Thyroid gland (tissue), 4 donors: Measurements from ENCODE around the gene CCDC184. TPM values are rescaled to one million over a fixed set of nuclear protein-coding genes. Genes with fewer than 3 reads are reported as not detected.
"Not testable (repeated sequence)": the region's sequence is repeated elsewhere in the genome, so short reads cannot be mapped to it uniquely, and the experiment has no call there.

ENCODE experiments used
- DNase-seq, 2 donors: peaks; one replicate each; pipeline ENCODE4 v3.0.0-alpha.2; 2019
- H3K27ac ChIP-seq, 3 donors: fragments of 200-600 bp; sonication (generic); 1 replicate in 2 of 3; 2 replicates in 1 of 3; pipeline ENCODE4 v1.5.1; 2016 to 2019; ENCODE audit warnings: mild to moderate bottlenecking in 1 of 3, moderate library complexity in 1 of 3
- H3K27me3 ChIP-seq: fragments of 200-600 bp; sonication (generic); one replicate; pipeline ENCODE4 v1.5.1; 2019
- H3K36me3 ChIP-seq, 2 donors: fragments of 200-600 bp; sonication (generic); one replicate each; pipeline ENCODE4 v1.5.1; 2016 to 2019
- H3K4me1 ChIP-seq, 2 donors: fragments of 200-600 bp; sonication (generic); one replicate each; pipeline ENCODE4 v1.5.1; 2017 to 2019
- H3K4me3 ChIP-seq, 3 donors: fragments of 200-600 bp; sonication (generic); replicated peaks in 1 of 3; 1 replicate in 2 of 3; 2 replicates in 1 of 3; pipeline ENCODE4 v1.5.1; 2016; ENCODE audit warnings: mild to moderate bottlenecking in 1 of 3
- H3K9me3 ChIP-seq: fragments of 200-600 bp; sonication (generic); one replicate; pipeline ENCODE4 v1.5.1; 2017
- CTCF ChIP-seq, 6 experiments: fragments of 200-600 bp in 3 of 6; fragments of 450-650 bp in 3 of 6; sonication (generic) in 3 of 6; IDR thresholded peaks; one replicate each; pipeline ENCODE4 v1.5.1; 2016 to 2019; ENCODE audit warnings: antibody characterized with exemption in 6 of 6, mild to moderate bottlenecking in 2 of 6, inconsistent platforms in 1 of 6, moderate library complexity in 1 of 6
- POLR2A ChIP-seq, 2 donors: fragments of 450-650 bp; IDR thresholded peaks; one replicate each; pipeline ENCODE4 v1.6.1; 2017; ENCODE audit warnings: antibody characterized with exemption in 2 of 2, mild to moderate bottlenecking in 2 of 2, moderate library complexity in 1 of 2
- WGBS, 2 donors: methylation state at CpG; one replicate each; pipeline ENCODE4 v1.1.5; 2017; 5-methylcytosine and 5-hydroxymethylcytosine counted together
- intact Hi-C: fragments of 100-400 bp; cut with DNase I; formaldehyde crosslinking; loops from one replicate; pipeline ENCODE4 v1.15.1; 2023
- total RNA-seq, 4 donors: library from RNA; depleted of rRNA; stranded (reverse); fragments of >200 nt; gene quantifications; one replicate each; pipeline ENCODE4 v1.2.3, GENCODE V29; 2016

CCDC184 gene
- total RNA-seq, 4 donors from 2014 or later, result 0.44 to 0.54 TPM; not detected in 2

- H3K4me1 ChIP-seq, result peaks cover 11 to 26% of the 10 kb centered on the region in 2 donors
- H3K27me3 ChIP-seq, result no peaks in the 10 kb centered on the region
- intact Hi-C loops, result no loop called here
- H3K36me3 ChIP-seq, result no peaks in the 10 kb centered on the region
- H3K9me3 ChIP-seq, result no peaks in the 10 kb centered on the region
- 94% methylated on average over 3 of the region's 3 CpGs for WGBS, 2 donors
- H3K4me3 ChIP-seq, result no peak overlapping the region
- no peak for TF ChIP-seq CTCF (IDR thresholded peaks at IDR 0.05)
- no peak for TF ChIP-seq POLR2A (IDR thresholded peaks at IDR 0.05)
- no peak for DNase-seq
- H3K27ac ChIP-seq, result no peak overlapping the region
These were observed 18.1 kb downstream of the CCDC184 start for GRCh38 chr12:48201516-48201915.

- no peak overlapping the region for H3K4me3 ChIP-seq
- H3K4me1 ChIP-seq, result peaks cover 5 to 22% of the 10 kb centered on the region in 2 donors
- H3K9me3 ChIP-seq, result no peaks in the 10 kb centered on the region
- H3K27ac ChIP-seq, result no peak overlapping the region
- no peaks in the 10 kb centered on the region for H3K36me3 ChIP-seq
- DNase-seq, result no peak
- TF ChIP-seq CTCF (IDR thresholded peaks at IDR 0.05) (no peak), POLR2A (IDR thresholded peaks at IDR 0.05) (no peak)
- no peaks in the 10 kb centered on the region for H3K27me3 ChIP-seq
- intact Hi-C loops, result no loop called here
- WGBS, 2 donors, result 90 to 93% methylated on average over 8 of the region's 8 CpGs
These were observed 19.3 kb downstream of the CCDC184 start for GRCh38 chr12:48202766-48203165.

- Histone ChIP-seq H3K27ac (no peak within 1 kb of the TSS), H3K4me1 (peaks cover 5 to 22% of the 10 kb centered on the region in 2 donors), H3K4me3 (no peak within 1 kb of the TSS), H3K27me3 (no peaks in the 10 kb centered on the region), H3K36me3 (no peaks in the 10 kb centered on the region), H3K9me3 (no peaks in the 10 kb centered on the region)
- WGBS, 2 donors, result 80 to 89% methylated on average over 4 of the region's 4 CpGs
- no peak for DNase-seq
- no peak for TF ChIP-seq CTCF (IDR thresholded peaks at IDR 0.05)
- no peak for TF ChIP-seq POLR2A (IDR thresholded peaks at IDR 0.05)
- intact Hi-C loops, result no loop called here
These were observed 19.7 kb downstream of the CCDC184 start, which contains the start of gene OR10AD1 for GRCh38 chr12:48203192-48203591. Gene OR10AD1, minus strand, starts transcription at chr12:48203292. Its CDS starts 0 bp downstream, at chr12:48203292.

GRCh38 chr12:48209495-48209894, 26.1 kb downstream of the CCDC184 start:
- H3K27me3 ChIP-seq, H3K36me3 ChIP-seq, DNase-seq, H3K9me3 ChIP-seq, H3K27ac ChIP-seq, H3K4me1 ChIP-seq, H3K4me3 ChIP-seq, intact Hi-C loops: not testable (repeated sequence)
- 92 to 100% methylated on average over 1 of the region's 2 CpGs for WGBS, 2 donors

- no peak for DNase-seq
- H3K9me3 ChIP-seq, result no peaks in the 10 kb centered on the region
- H3K4me1 ChIP-seq, result no peaks in the 10 kb centered on the region
- no peaks in the 10 kb centered on the region for H3K36me3 ChIP-seq
- no peak for TF ChIP-seq POLR2A (IDR thresholded peaks at IDR 0.05)
- TF ChIP-seq CTCF (IDR thresholded peaks at IDR 0.05), result no peak
- no peak overlapping the region for H3K4me3 ChIP-seq
- H3K27me3 ChIP-seq, result no peaks in the 10 kb centered on the region
- intact Hi-C loops, result no loop called here
- no peak overlapping the region for H3K27ac ChIP-seq
These were observed 33.3 kb downstream of the CCDC184 start for GRCh38 chr12:48216785-48217184.

- Histone ChIP-seq H3K9me3 (no peaks in the 10 kb centered on the region), H3K27ac (no peak overlapping the region), H3K36me3 (no peaks in the 10 kb centered on the region), H3K4me3 (no peak overlapping the region), H3K4me1 (no peaks in the 10 kb centered on the region), H3K27me3 (no peaks in the 10 kb centered on the region)
- 92 to 96% methylated on average over 1 of the region's 1 CpG for WGBS, 2 donors
- no peak for DNase-seq
- intact Hi-C loops, result no loop called here
- TF ChIP-seq CTCF (IDR thresholded peaks at IDR 0.05) (no peak), POLR2A (IDR thresholded peaks at IDR 0.05) (no peak)
These were observed 36.2 kb downstream of the CCDC184 start for GRCh38 chr12:48219631-48220030.
